ENCODE results near the gene MED9. TPM values are rescaled to one million over a fixed set of nuclear protein-coding genes. Genes with fewer than 3 reads are reported as not detected.
A peak's percentile ranks its signal among the peaks of the same experiment; 100 is the strongest.

Gene MED9
- total RNA-seq, 3 donors from 2014 or later: 17.9 to 23.1 (median 20.3) TPM

GRCh38 chr17:17497065-17497844 is 20.5 kb downstream of the MED9 start:
- TF ChIP-seq CTCF (IDR thresholded peaks at IDR 0.05): no peak
- peak in 1 of 3 donors; percentile 22 for DNase-seq
- no peak overlapping the region for H3K4me3 ChIP-seq
- no peaks in the 10 kb centered on the region for H3K36me3 ChIP-seq (ENCODE audit: low read depth)
- no peaks in the 10 kb centered on the region for H3K9me3 ChIP-seq
- no peak for ATAC-seq
- intact Hi-C loops (cut with DNase I, micrococcal nuclease): no loop called here
- H3K4me1 ChIP-seq (ENCODE audit: low read depth): peaks cover 20% of the 10 kb centered on the region

GRCh38 chr17:17497845-17498520 is 21.2 kb downstream of the MED9 start:
- intact Hi-C loops (cut with DNase I, micrococcal nuclease): no loop called here
- Histone ChIP-seq H3K4me3 (no peak overlapping the region), H3K9me3 (no peaks in the 10 kb centered on the region), H3K4me1 (ENCODE audit: low read depth) (peaks cover 19% of the 10 kb centered on the region), H3K36me3 (ENCODE audit: low read depth) (no peaks in the 10 kb centered on the region)
- DNase-seq: peak in 1 of 3 donors; percentile 30
- no peak for TF ChIP-seq CTCF (IDR thresholded peaks at IDR 0.05)
- ATAC-seq: no peak

GRCh38 chr17:17498606-17499301 is 22.0 kb downstream of the MED9 start:
- Histone ChIP-seq H3K4me3 (no peak overlapping the region), H3K36me3 (ENCODE audit: low read depth) (no peaks in the 10 kb centered on the region), H3K4me1 (ENCODE audit: low read depth) (peaks cover 18% of the 10 kb centered on the region), H3K9me3 (no peaks in the 10 kb centered on the region)
- DNase-seq (peak in 2 of 3 donors; percentile 27 to 48), ATAC-seq (no peak)
- intact Hi-C loops (cut with DNase I, micrococcal nuclease): no loop called here
- TF ChIP-seq CTCF (IDR thresholded peaks at IDR 0.05): no peak

GRCh38 chr17:17499402-17500145 is 22.8 kb downstream of the MED9 start:
- no peak for TF ChIP-seq CTCF (IDR thresholded peaks at IDR 0.05)
- Histone ChIP-seq H3K4me1 (ENCODE audit: low read depth) (peaks cover 15% of the 10 kb centered on the region), H3K36me3 (ENCODE audit: low read depth) (no peaks in the 10 kb centered on the region), H3K4me3 (no peak overlapping the region), H3K9me3 (no peaks in the 10 kb centered on the region)
- intact Hi-C loops (cut with DNase I, micrococcal nuclease): loop anchor here (10.0 kb wide), 2 partner anchors 65 to 125 kb away; no protein-coding TSS in a partner anchor
- DNase-seq (peak in 1 of 3 donors; percentile 22), ATAC-seq (no peak)

GRCh38 chr17:17500999-17501605 is 24.3 kb downstream of the MED9 start:
- H3K4me1 ChIP-seq (ENCODE audit: low read depth): no peaks in the 10 kb centered on the region
- no peak for TF ChIP-seq CTCF (IDR thresholded peaks at IDR 0.05)
- DNase-seq: peak in 1 of 3 donors; percentile 29
- intact Hi-C loops (cut with DNase I, micrococcal nuclease): loop anchor here (10.0 kb wide), 2 partner anchors 64 to 124 kb away; no protein-coding TSS in a partner anchor
- H3K9me3 ChIP-seq: no peaks in the 10 kb centered on the region
- H3K36me3 ChIP-seq (ENCODE audit: low read depth): no peaks in the 10 kb centered on the region
- no peak for ATAC-seq
- no peak overlapping the region for H3K4me3 ChIP-seq
